PFSK-1 (cell line): Measurements from ENCODE around the gene FNIP2.

Experiments
- POLR2AphosphoS5 ChIP-seq: IDR thresholded peaks from 2 replicates; pipeline ENCODE4 v1.6.1; 2012; ENCODE audit warnings: low read depth, mild to moderate bottlenecking, control low read depth, low read length, moderate library complexity
- TAF1 ChIP-seq: IDR thresholded peaks from 2 replicates; pipeline ENCODE4 v1.6.1; 2012; ENCODE audit warnings: low read length, control low read depth, borderline replicate concordance; ENCODE audit not compliant: insufficient read depth

DNA sequence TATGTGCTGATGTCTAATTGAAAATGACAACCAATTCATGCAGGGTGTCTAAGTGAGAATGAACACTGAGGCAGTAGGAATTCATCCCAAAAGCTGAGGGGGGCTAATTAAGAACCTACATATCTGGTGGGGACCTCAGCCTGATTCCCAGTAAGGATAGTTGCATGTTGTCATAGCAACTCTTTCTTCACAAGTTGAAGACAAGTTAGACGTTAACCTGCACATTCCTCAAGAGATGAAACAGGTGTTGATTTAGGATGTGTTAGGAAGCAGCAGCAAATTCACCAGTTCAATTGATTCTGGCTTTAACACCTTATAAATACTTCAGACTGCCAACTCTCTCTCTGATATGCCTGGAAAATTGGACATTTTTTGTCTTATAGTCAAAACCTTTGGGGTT, 7.3 kb downstream of the FNIP2 start:
- no peak for TF ChIP-seq POLR2AphosphoS5
- TF ChIP-seq TAF1, result no peak
